Sigmoid colon (tissue), 7 donors: ENCODE measurements around the gene MAN2B1. TPM values are rescaled to one million over a fixed set of nuclear protein-coding genes. Genes with fewer than 3 reads are reported as not detected.

Experiments used
- DNase-seq: peaks from one replicate; pipeline ENCODE4 v3.0.0-alpha.2; 2019
- H3K27ac ChIP-seq, 4 donors: fragments of 200-600 bp; sonication (generic); one replicate each; pipeline ENCODE4 v1.5.1; 2016 to 2019; ENCODE audit warnings: mild to moderate bottlenecking in 1 of 4
- H3K27me3 ChIP-seq, 3 donors: fragments of 200-600 bp; sonication (generic); one replicate each; pipeline ENCODE4 v1.5.1; 2019; ENCODE audit warnings: mild to moderate bottlenecking in 1 of 3
- H3K36me3 ChIP-seq, 4 donors: fragments of 200-600 bp; sonication (generic); one replicate each; pipeline ENCODE4 v1.5.1; 2016 to 2019
- H3K4me1 ChIP-seq, 4 donors: fragments of 200-600 bp; sonication (generic); one replicate each; pipeline ENCODE4 v1.5.1; 2017 to 2019
- H3K4me3 ChIP-seq, 4 donors: fragments of 200-600 bp; sonication (generic); one replicate each; pipeline ENCODE4 v1.5.1; 2017 to 2019; ENCODE audit warnings: mild to moderate bottlenecking in 2 of 4, moderate library complexity in 1 of 4
- H3K9me3 ChIP-seq, 4 donors: fragments of 200-600 bp in 3 of 4; sonication (generic) in 3 of 4; one replicate each; pipeline versions ENCODE4 v1.5.1 to v1.6.1; 2013 to 2019
- EP300 ChIP-seq, 4 donors: sonication (generic); formaldehyde crosslinking; IDR thresholded peaks; one replicate each; pipeline ENCODE4 v1.6.1; 2017; ENCODE audit warnings: antibody characterized with exemption in 4 of 4
- POLR2A ChIP-seq, 2 donors: fragments of 450-650 bp; IDR thresholded peaks; one replicate each; pipeline ENCODE4 v1.6.1; 2016; ENCODE audit warnings: antibody characterized with exemption in 2 of 2, mild to moderate bottlenecking in 2 of 2, moderate library complexity in 2 of 2
- POLR2AphosphoS5 ChIP-seq, 4 donors: sonication (generic); formaldehyde crosslinking; IDR thresholded peaks; one replicate each; pipeline ENCODE4 v1.6.1; 2017; ENCODE audit warnings: antibody characterized with exemption in 4 of 4
- WGBS, 2 donors: extraction: QIAGEN DNeasy Blood & Tissue Kit; methylation state at CpG; one replicate each; pipeline ENCODE4 v1.1.7; 2013; 5-methylcytosine and 5-hydroxymethylcytosine counted together
- intact Hi-C: fragments of 100-400 bp; cut with DNase I; formaldehyde crosslinking; loops from one replicate; pipeline ENCODE4 v1.15.1; 2023
- polyA plus RNA-seq, 3 donors: library from polyadenylated mRNA; stranded (reverse); fragments of 200-250 nt; gene quantifications; one replicate each; pipeline ENCODE4 v1.2.3, GENCODE V29; 2013
- total RNA-seq, 4 donors: library from RNA; depleted of rRNA; stranded (reverse); fragments of >200 nt; gene quantifications; one replicate each; pipeline ENCODE4 v1.1.0, GENCODE V29; 2016
- TF ChIP-seq, protein P1 (sequence below), 4 experiments: fragments of 450-650 bp in 3 of 4; fragments of 200-600 bp in 1 of 4; IDR thresholded peaks; one replicate each; pipeline ENCODE4 v1.5.1; 2016 to 2019; ENCODE audit warnings: antibody characterized with exemption in 4 of 4, mild to moderate bottlenecking in 3 of 4, moderate library complexity in 2 of 4
- donor health status: healthy with polysubstance abuse.
- donor health status: Bipolar disorder and iron deficiency.
- donor health status: healthy.

The MAN2B1 gene
- total and polyA plus RNA-seq, 7 donors: 26.4 to 75.6 (median 59.8) TPM

DNA sequence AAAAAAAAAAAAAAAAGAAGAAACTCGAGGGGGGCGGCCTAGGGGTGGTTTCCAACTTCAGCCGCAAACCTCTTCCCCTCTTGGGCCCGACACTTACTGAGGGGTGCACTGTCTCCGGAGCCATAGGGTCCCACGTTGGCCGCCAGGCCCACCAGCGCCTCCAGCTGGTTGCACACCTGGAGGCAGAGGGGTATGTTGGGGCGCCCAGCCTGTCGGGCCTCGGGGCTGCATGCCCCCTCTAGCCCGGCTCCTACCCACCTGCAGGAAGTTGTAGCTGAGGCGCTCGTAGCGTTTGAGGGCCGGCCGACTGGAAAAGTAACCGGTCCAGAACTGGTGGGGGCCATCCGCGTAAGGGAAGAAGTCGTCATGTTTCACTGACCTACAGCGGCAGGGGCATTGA, 8.6 kb downstream of the MAN2B1 start:
- Histone ChIP-seq H3K36me3 (peaks cover 8 to 76% (median 21%) of the 10 kb centered on the region in 4 donors), H3K9me3 (no peaks in the 10 kb centered on the region), H3K27ac (no peak overlapping the region), H3K4me3 (no peak overlapping the region), H3K27me3 (no peaks in the 10 kb centered on the region), H3K4me1 (no peaks in the 10 kb centered on the region)
- intact Hi-C loops: no loop called here
- TF ChIP-seq POLR2A (IDR thresholded peaks at IDR 0.05) (no peak), POLR2AphosphoS5 (IDR thresholded peaks at IDR 0.05) (no peak), EP300 (IDR thresholded peaks at IDR 0.05) (no peak)
- TF ChIP-seq, protein P1, sequence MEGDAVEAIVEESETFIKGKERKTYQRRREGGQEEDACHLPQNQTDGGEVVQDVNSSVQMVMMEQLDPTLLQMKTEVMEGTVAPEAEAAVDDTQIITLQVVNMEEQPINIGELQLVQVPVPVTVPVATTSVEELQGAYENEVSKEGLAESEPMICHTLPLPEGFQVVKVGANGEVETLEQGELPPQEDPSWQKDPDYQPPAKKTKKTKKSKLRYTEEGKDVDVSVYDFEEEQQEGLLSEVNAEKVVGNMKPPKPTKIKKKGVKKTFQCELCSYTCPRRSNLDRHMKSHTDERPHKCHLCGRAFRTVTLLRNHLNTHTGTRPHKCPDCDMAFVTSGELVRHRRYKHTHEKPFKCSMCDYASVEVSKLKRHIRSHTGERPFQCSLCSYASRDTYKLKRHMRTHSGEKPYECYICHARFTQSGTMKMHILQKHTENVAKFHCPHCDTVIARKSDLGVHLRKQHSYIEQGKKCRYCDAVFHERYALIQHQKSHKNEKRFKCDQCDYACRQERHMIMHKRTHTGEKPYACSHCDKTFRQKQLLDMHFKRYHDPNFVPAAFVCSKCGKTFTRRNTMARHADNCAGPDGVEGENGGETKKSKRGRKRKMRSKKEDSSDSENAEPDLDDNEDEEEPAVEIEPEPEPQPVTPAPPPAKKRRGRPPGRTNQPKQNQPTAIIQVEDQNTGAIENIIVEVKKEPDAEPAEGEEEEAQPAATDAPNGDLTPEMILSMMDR (IDR thresholded peaks at IDR 0.05): no peak
- no peak for DNase-seq
- WGBS, 2 donors: 98% methylated on average over 22 of the region's 22 CpGs

DNA sequence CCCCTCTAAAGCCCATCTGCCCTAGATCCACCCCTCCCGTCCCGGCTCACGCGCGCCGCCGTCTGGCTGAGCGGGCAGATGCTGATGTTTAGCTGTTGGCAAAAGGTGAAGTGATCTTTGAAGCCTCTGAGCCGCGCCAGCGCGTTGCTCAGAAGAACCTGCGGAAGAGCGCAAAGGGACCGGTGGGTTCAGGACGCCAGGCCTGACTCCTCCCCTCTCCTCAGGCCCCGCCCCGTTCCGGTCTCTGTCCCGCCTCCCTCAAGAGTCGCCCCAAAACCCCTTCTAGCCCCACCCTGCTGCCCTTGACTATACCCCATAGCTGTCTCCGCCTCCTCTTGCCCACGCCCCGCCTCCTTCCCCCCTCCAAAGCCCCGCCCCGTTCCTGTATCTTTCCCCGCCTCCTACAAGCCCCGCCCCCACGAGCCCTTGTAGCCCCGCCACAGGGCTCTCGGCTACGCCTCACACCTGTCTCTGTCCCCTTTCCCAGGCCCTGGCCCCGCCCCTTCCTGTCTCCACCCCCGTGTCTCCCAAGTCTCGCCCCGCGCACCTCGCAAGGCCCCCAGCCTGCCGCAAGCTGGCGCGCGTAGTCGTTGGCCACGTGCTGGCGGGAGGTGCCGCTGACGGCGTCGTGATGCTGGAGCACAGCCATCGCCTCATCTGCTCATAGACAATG, 9.5 kb downstream of the MAN2B1 start:
- H3K4me3 ChIP-seq: no peak overlapping the region
- 87 to 94% methylated on average over 50 of the region's 50 CpGs for WGBS, 2 donors
- intact Hi-C loops: no loop called here
- no peak overlapping the region for H3K27ac ChIP-seq
- TF ChIP-seq, protein P1 (IDR thresholded peaks at IDR 0.05): no peak
- TF ChIP-seq POLR2A (IDR thresholded peaks at IDR 0.05) (no peak), POLR2AphosphoS5 (IDR thresholded peaks at IDR 0.05) (no peak), EP300 (IDR thresholded peaks at IDR 0.05) (no peak)
- H3K9me3 ChIP-seq: no peaks in the 10 kb centered on the region
- peaks cover 8 to 66% (median 18%) of the 10 kb centered on the region in 4 donors for H3K36me3 ChIP-seq
- no peak for DNase-seq
- H3K4me1 ChIP-seq: no peaks in the 10 kb centered on the region
- H3K27me3 ChIP-seq: no peaks in the 10 kb centered on the region

DNA sequence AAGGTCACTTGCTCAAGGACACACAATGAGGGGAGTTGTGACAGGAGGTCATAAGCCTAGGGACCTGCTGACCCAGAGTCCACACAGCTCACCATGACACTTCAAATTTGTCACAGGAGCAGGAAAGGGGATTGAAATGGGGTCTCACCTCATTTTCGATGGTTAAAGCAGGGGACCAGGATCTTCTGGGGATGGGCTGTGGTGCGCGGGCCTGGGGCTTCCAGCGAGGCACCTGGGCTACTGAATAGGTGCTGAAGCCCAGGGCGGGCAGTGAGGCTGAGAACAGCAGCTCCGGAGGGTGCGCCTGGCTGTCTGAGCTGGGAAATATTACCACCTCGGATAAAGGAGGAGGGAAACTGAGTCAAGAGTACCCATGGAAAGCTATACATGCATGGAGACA, 11.0 kb downstream of the MAN2B1 start:
- Histone ChIP-seq H3K36me3 (peaks cover 0 to 52% (median 17%) of the 10 kb centered on the region in 4 donors), H3K4me3 (no peak overlapping the region), H3K27ac (no peak overlapping the region), H3K27me3 (no peaks in the 10 kb centered on the region), H3K9me3 (no peaks in the 10 kb centered on the region), H3K4me1 (no peaks in the 10 kb centered on the region)
- TF ChIP-seq EP300 (IDR thresholded peaks at IDR 0.05): no peak
- no peak for TF ChIP-seq POLR2AphosphoS5 (IDR thresholded peaks at IDR 0.05)
- no peak for TF ChIP-seq POLR2A (IDR thresholded peaks at IDR 0.05)
- TF ChIP-seq, protein P1 (IDR thresholded peaks at IDR 0.05): no peak
- intact Hi-C loops: no loop called here
- DNase-seq: no peak
- 95 to 98% methylated on average over 8 of the region's 8 CpGs for WGBS, 2 donors

DNA sequence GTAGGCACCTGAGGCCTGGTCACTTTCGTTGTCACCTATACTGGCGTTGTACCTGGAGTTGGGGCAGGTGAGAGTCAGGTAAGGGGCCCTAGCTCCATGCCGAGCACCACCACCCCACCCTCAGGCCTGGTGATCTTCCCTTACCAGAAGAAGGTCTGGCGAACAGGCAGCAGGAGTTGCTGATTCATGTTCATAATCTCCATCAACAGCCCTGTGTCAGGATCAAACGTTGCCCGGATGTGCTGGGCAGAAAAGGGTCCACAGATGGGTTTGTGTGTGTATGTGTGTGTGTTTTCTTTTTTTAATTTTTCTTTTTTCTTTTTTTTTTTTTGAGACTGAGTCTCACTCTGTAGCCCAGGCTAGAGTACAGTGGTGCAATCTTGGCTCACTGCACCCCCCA, 14.3 kb downstream of the MAN2B1 start:
- no peak for TF ChIP-seq EP300 (IDR thresholded peaks at IDR 0.05)
- TF ChIP-seq, protein P1 (IDR thresholded peaks at IDR 0.05): no peak
- TF ChIP-seq POLR2A (IDR thresholded peaks at IDR 0.05): no peak
- TF ChIP-seq POLR2AphosphoS5 (IDR thresholded peaks at IDR 0.05): no peak
- no peak for DNase-seq
- Histone ChIP-seq H3K36me3 (peaks cover 0 to 26% (median 12%) of the 10 kb centered on the region in 4 donors), H3K27me3 (no peaks in the 10 kb centered on the region), H3K4me1 (peaks cover 0 to 16% (median 14%) of the 10 kb centered on the region in 4 donors), H3K4me3 (no peak overlapping the region), H3K9me3 (no peaks in the 10 kb centered on the region), H3K27ac (no peak overlapping the region)
- WGBS, 2 donors: 92 to 95% methylated on average over 6 of the region's 6 CpGs
- intact Hi-C loops: no loop called here
